Testis (tissue), 2 donors: ENCODE measurements around the gene PDZD8.

Experiments used
- POLR2A ChIP-seq: fragments of 450-650 bp; IDR thresholded peaks from one replicate; pipeline ENCODE4 v1.6.1; 2017; ENCODE audit warnings: antibody characterized with exemption, mild to moderate bottlenecking, moderate library complexity
- TF ChIP-seq, protein P1 (sequence below), 3 experiments: fragments of 450-650 bp in 2 of 3; fragments of 200-600 bp in 1 of 3; sonication (generic) in 1 of 3; IDR thresholded peaks; one replicate each; pipeline ENCODE4 v1.5.1; 2016 to 2019; ENCODE audit warnings: antibody characterized with exemption in 3 of 3, mild to moderate bottlenecking in 2 of 3, moderate library complexity in 1 of 3

DNA sequence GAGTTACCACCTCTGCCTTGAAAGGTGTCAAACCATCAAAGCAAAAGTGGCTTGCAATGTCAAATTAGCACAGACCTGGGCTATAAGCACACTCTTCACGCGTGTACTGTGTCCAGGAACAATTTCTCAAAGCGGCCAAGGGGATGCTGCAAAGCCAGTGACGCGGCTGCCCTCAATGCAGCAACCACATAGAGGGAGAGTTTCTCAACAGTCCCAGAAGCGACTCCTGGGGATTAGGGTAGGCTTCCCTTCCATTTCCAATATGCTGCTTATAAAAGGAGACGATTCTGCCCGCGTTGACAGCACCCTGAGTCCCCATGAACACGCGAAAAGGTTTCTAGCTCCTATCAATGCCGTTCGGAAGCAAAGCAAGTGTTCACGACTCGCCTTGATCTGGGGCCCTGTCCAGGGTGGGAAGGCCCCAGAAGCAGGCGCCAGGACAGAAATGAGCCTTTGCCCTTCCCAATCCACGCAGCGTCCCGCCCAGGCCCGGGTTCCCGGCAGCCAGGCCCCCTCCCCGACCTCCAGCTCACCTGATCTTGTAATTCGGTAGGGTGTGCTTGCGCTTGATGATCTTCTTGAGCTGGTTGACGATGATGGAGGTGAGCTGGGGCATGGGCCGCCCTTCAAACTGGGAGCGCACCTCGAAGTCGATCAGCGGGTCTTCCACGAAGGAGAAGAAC is 1.3 kb downstream of the PDZD8 start:
- TF ChIP-seq, protein P1, sequence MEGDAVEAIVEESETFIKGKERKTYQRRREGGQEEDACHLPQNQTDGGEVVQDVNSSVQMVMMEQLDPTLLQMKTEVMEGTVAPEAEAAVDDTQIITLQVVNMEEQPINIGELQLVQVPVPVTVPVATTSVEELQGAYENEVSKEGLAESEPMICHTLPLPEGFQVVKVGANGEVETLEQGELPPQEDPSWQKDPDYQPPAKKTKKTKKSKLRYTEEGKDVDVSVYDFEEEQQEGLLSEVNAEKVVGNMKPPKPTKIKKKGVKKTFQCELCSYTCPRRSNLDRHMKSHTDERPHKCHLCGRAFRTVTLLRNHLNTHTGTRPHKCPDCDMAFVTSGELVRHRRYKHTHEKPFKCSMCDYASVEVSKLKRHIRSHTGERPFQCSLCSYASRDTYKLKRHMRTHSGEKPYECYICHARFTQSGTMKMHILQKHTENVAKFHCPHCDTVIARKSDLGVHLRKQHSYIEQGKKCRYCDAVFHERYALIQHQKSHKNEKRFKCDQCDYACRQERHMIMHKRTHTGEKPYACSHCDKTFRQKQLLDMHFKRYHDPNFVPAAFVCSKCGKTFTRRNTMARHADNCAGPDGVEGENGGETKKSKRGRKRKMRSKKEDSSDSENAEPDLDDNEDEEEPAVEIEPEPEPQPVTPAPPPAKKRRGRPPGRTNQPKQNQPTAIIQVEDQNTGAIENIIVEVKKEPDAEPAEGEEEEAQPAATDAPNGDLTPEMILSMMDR (IDR thresholded peaks at IDR 0.05), result no peak
- no peak for TF ChIP-seq POLR2A
